HG02840 (cell line): ENCODE measurements around the gene TMEM82.

Source experiments
- ATAC-seq: cut with Tn5 transposase; IDR thresholded peaks from one replicate; pipeline ENCODE4 v1.9.1; 2021; ENCODE audit warnings: mild to moderate bottlenecking, moderate library complexity, moderate number of reproducible peaks; ENCODE audit not compliant: unreplicated experiment, low FRiP score

Gene TMEM82

GRCh38 chr1:15775706-15776105 lies 33.4 kb downstream of the TMEM82 start:
- no peak for ATAC-seq

- no peak for ATAC-seq
Observed at GRCh38 chr1:15777909-15778707, 35.8 kb downstream of the TMEM82 start.

GRCh38 chr1:15785683-15786082 lies 43.4 kb downstream of the TMEM82 start:
- ATAC-seq = no peak

GRCh38 chr1:15786581-15786980 lies 44.3 kb downstream of the TMEM82 start:
- no peak for ATAC-seq

- ATAC-seq = no peak
Observed at GRCh38 chr1:15788624-15789301, 46.5 kb downstream of the TMEM82 start.

GRCh38 chr1:15796086-15796462 lies 53.8 kb downstream of the TMEM82 start:
- ATAC-seq = no peak
